ENCODE results near the gene STK32B. TPM values are rescaled to one million over a fixed set of nuclear protein-coding genes. Genes with fewer than 3 reads are reported as not detected.

The STK32B gene
- total and polyA plus RNA-seq, 2 experiments from 2014 or later = 0.71 to 2.3 TPM

DNA sequence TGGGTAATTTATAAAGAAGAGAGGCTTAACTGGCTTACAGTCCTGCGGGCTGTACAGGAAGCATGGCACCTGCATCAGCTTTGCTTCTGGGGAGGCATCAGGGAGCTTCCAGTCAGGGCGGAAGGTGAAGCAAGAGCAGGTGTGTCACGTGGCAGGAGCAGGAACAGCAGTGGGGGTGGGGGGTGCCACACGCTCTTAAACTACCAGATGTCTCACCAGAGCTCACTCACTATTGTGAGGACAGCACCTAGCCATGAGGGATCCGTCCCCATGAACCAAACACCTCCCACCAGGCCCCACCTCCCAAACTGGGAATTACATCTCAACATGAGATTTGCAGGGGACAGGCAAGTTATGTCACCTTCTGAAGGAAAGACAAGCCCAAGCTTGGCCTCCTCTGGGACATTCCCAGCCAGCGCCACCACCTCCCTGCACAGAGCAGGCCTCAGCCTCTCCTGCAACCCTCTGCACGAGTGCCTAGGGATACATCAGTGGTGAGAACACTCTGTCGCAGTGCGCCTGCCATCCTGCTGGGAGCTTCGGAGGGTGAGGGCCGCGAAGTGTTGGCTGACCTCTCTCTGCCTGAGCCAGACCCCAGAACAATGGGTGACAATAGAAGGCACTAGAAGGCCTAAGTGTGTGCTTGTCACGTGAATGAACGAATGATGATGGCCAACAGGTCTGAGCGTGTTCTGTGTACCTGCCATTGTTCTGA lies 412.8 kb downstream of the STK32B start:
- Histone ChIP-seq H3K27me3 (ENCODE audit: insufficient read depth) (no peaks in the 10 kb centered on the region), H3K79me2 (replicated peaks; ENCODE audit: insufficient read depth) (no peaks in the 10 kb centered on the region), H3K4me1 (ENCODE audit: insufficient read depth) (no peaks in the 10 kb centered on the region), H2AFZ (no peak overlapping the region), H3K27ac (ENCODE audit: low read depth) (no peak overlapping the region), H3K4me2 (no peak overlapping the region), H3K4me3 (no peak overlapping the region), H3K36me3 (ENCODE audit: insufficient read depth) (no peaks in the 10 kb centered on the region), H3F3A (replicated peaks; ENCODE audit: low read depth) (no peaks in the 10 kb centered on the region), H3K9me2 (ENCODE audit: insufficient read depth) (no peaks in the 10 kb centered on the region), H4K20me1 (replicated peaks; ENCODE audit: insufficient read depth) (no peaks in the 10 kb centered on the region)
- Mint-ChIP-seq H3K9me3 (no peaks in the 10 kb centered on the region), H3K4me1 (peaks cover 12% of the 10 kb centered on the region; the same call in 2 of the 3 replicates), H3K4me3 (no peak overlapping the region), H3K36me3 (ENCODE audit: low read depth) (no peaks in the 10 kb centered on the region), H3K27ac (no peak overlapping the region), H3K27me3 (ENCODE audit: insufficient read depth, low read depth, poor library complexity) (peaks cover 7% of the 10 kb centered on the region)
- ATAC-seq (no peak), DNase-seq (ENCODE audit: low spot score) (no peak)
- TF ChIP-seq, protein P1, sequence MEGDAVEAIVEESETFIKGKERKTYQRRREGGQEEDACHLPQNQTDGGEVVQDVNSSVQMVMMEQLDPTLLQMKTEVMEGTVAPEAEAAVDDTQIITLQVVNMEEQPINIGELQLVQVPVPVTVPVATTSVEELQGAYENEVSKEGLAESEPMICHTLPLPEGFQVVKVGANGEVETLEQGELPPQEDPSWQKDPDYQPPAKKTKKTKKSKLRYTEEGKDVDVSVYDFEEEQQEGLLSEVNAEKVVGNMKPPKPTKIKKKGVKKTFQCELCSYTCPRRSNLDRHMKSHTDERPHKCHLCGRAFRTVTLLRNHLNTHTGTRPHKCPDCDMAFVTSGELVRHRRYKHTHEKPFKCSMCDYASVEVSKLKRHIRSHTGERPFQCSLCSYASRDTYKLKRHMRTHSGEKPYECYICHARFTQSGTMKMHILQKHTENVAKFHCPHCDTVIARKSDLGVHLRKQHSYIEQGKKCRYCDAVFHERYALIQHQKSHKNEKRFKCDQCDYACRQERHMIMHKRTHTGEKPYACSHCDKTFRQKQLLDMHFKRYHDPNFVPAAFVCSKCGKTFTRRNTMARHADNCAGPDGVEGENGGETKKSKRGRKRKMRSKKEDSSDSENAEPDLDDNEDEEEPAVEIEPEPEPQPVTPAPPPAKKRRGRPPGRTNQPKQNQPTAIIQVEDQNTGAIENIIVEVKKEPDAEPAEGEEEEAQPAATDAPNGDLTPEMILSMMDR (conservative IDR thresholded peaks at IDR 0.05; ENCODE audit: low read depth in 2 of 2) = no peak
- TF ChIP-seq CREB1 (CRISPR knock-in tag; IDR thresholded peaks at IDR 0.05; ENCODE audit: low read depth) (no peak), EZH2phosphoT487 (IDR thresholded peaks at IDR 0.05; ENCODE audit: unreplicated experiment) (no peak), ZNF114 (CRISPR knock-in tag; IDR thresholded peaks at IDR 0.05) (no peak), NANOG (IDR thresholded peaks at IDR 0.05; ENCODE audit: borderline replicate concordance) (no peak), ZNF331 (CRISPR knock-in tag; IDR thresholded peaks at IDR 0.05; ENCODE audit: low read depth) (no peak), JUNB (IDR thresholded peaks at IDR 0.05; ENCODE audit: unreplicated experiment) (no peak)
- TF ChIP-seq, protein P2, sequence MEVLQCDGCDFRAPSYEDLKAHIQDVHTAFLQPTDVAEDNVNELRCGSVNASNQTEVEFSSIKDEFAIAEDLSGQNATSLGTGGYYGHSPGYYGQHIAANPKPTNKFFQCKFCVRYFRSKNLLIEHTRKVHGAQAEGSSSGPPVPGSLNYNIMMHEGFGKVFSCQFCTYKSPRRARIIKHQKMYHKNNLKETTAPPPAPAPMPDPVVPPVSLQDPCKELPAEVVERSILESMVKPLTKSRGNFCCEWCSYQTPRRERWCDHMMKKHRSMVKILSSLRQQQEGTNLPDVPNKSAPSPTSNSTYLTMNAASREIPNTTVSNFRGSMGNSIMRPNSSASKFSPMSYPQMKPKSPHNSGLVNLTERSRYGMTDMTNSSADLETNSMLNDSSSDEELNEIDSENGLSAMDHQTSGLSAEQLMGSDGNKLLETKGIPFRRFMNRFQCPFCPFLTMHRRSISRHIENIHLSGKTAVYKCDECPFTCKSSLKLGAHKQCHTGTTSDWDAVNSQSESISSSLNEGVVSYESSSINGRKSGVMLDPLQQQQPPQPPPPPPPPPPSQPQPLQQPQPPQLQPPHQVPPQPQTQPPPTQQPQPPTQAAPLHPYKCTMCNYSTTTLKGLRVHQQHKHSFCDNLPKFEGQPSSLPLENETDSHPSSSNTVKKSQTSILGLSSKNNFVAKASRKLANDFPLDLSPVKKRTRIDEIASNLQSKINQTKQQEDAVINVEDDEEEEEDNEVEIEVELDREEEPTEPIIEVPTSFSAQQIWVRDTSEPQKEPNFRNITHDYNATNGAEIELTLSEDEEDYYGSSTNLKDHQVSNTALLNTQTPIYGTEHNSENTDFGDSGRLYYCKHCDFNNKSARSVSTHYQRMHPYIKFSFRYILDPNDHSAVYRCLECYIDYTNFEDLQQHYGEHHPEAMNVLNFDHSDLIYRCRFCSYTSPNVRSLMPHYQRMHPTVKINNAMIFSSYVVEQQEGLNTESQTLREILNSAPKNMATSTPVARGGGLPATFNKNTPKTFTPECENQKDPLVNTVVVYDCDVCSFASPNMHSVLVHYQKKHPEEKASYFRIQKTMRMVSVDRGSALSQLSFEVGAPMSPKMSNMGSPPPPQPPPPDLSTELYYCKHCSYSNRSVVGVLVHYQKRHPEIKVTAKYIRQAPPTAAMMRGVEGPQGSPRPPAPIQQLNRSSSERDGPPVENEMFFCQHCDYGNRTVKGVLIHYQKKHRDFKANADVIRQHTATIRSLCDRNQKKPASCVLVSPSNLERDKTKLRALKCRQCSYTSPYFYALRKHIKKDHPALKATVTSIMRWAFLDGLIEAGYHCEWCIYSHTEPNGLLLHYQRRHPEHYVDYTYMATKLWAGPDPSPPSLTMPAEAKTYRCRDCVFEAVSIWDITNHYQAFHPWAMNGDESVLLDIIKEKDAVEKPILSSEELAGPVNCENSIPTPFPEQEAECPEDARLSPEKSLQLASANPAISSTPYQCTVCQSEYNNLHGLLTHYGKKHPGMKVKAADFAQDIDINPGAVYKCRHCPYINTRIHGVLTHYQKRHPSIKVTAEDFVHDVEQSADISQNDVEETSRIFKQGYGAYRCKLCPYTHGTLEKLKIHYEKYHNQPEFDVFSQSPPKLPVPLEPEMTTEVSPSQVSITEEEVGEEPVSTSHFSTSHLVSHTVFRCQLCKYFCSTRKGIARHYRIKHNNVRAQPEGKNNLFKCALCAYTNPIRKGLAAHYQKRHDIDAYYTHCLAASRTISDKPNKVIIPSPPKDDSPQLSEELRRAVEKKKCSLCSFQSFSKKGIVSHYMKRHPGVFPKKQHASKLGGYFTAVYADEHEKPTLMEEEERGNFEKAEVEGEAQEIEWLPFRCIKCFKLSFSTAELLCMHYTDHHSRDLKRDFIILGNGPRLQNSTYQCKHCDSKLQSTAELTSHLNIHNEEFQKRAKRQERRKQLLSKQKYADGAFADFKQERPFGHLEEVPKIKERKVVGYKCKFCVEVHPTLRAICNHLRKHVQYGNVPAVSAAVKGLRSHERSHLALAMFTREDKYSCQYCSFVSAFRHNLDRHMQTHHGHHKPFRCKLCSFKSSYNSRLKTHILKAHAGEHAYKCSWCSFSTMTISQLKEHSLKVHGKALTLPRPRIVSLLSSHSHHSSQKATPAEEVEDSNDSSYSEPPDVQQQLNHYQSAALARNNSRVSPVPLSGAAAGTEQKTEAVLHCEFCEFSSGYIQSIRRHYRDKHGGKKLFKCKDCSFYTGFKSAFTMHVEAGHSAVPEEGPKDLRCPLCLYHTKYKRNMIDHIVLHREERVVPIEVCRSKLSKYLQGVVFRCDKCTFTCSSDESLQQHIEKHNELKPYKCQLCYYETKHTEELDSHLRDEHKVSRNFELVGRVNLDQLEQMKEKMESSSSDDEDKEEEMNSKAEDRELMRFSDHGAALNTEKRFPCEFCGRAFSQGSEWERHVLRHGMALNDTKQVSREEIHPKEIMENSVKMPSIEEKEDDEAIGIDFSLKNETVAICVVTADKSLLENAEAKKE (CRISPR knock-in tag; IDR thresholded peaks at IDR 0.05) = no peak
